Measurements from ENCODE around the gene GOLGA7B. TPM values are rescaled to one million over a fixed set of nuclear protein-coding genes. Genes with fewer than 3 reads are reported as not detected.

GOLGA7B gene
- total and polyA plus RNA-seq, 2 donors (not counting 1 experiment from before 2014, with no cell fraction given) = 0.01 TPM; not detected in 1

- Mint-ChIP-seq H3K4me1 (no peaks in the 10 kb centered on the region), H3K27me3 (peaks cover 30% of the 10 kb centered on the region), H3K27ac (no peak overlapping the region), H3K9me3 (ENCODE audit: insufficient read depth) (no peaks in the 10 kb centered on the region), H3K4me3 (no peak overlapping the region)
- DNase-seq = no peak
- no peak overlapping the region for H2AFZ ChIP-seq (ENCODE audit: insufficient read depth, low read depth, low read length, poor library complexity, severe bottlenecking)
- H3K36me3 ChIP-seq (replicated peaks in 1 of 2; ENCODE audit: control extremely low read depth in 1 of 2, control insufficient read depth in 1 of 2, extremely low read depth in 1 of 2, insufficient read depth in 2 of 2, low read length in 1 of 2) = no peaks in the 10 kb centered on the region
- H3K9me3 ChIP-seq (ENCODE audit: control extremely low read depth in 1 of 3, control insufficient read depth in 2 of 3, insufficient read depth in 1 of 3, low read length in 2 of 3) = no peaks in the 10 kb centered on the region
- ATAC-seq (ENCODE audit: low read depth) = no peak
- CTCF ChIA-PET = interaction anchor here (0.5 kb wide), 1 partner anchor 25 kb away, joined by 6 read pairs; no protein-coding TSS in a partner anchor
- no peak overlapping the region for H3K27ac ChIP-seq (ENCODE audit: low read length in 2 of 2)
- no peak overlapping the region for H3K4me2 ChIP-seq (replicated peaks; ENCODE audit: low read depth, low read length, poor library complexity, severe bottlenecking)
- H3K79me2 ChIP-seq (ENCODE audit: control insufficient read depth, insufficient read depth, low read length) = no peaks in the 10 kb centered on the region
- no peaks in the 10 kb centered on the region for H4K20me1 ChIP-seq (ENCODE audit: control insufficient read depth, insufficient read depth, low read length, poor library complexity, severe bottlenecking)
- H3K4me1 ChIP-seq (ENCODE audit: control insufficient read depth in 2 of 2, insufficient read depth in 2 of 2, low read length in 2 of 2) = no peaks in the 10 kb centered on the region
- H3K4me3 ChIP-seq (ENCODE audit: control extremely low read depth in 1 of 5, extremely low read depth in 1 of 5, insufficient read depth in 1 of 5, low read depth in 2 of 5, low read length in 4 of 5) = no peak overlapping the region
- intact Hi-C loops (cut with micrococcal nuclease) = no loop called here
- peaks cover 0 to 4% (median 0%) of the 10 kb centered on the region in 4 experiments for H3K27me3 ChIP-seq (replicated peaks in 1 of 4; ENCODE audit: control extremely low read depth in 1 of 4, control insufficient read depth in 3 of 4, insufficient read depth in 4 of 4, low read length in 3 of 4)
- WGBS (ENCODE audit: insufficient coverage) = 41% methylated on average over 2 of the region's 3 CpGs
- TF ChIP-seq CTCF (IDR thresholded peaks at IDR 0.05) = no peak
- no peak for TF ChIP-seq EZH2 (IDR thresholded peaks at IDR 0.05; ENCODE audit: borderline replicate concordance, insufficient read depth, low read depth, low read length, poor library complexity, severe bottlenecking)
- POLR2A ChIA-PET = no interaction called here
- H3K9ac ChIP-seq (ENCODE audit: low read length) = no peak overlapping the region
These were observed 19.6 kb upstream of the GOLGA7B start for GRCh38 chr10:97830064-97830463.

DNA sequence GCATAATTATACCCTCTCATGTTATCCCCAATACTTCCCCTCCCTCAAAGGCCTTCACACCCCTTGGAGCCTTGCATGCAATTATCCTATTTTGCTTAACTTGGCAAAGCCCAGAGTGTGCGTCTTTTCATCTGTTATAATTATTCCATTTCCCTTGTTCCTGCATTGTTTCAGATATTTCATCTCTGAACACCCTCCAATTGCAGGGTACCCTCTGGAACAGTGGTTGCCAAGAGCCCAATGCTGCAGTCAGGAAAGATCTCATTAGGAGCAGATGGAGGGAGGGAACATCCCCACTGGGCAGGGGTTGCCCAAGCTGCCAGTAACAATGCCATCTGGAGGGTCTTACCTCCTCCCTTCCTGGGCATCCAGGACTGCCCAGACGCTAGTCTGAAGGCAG lies 18.4 kb upstream of the GOLGA7B start:
- 75% methylated on average over 2 of the region's 2 CpGs for WGBS (ENCODE audit: insufficient coverage)
- no peak for ATAC-seq (ENCODE audit: low read depth)
- ChIA-PET CTCF (interaction anchor here (1.7 kb wide), 1 partner anchor 9 kb away, joined by 3 read pairs; no protein-coding TSS in a partner anchor), POLR2A (no interaction called here)
- Histone ChIP-seq H3K9ac (ENCODE audit: low read length) (no peak overlapping the region), H3K27ac (ENCODE audit: low read length in 2 of 2) (no peak overlapping the region), H3K9me3 (ENCODE audit: control extremely low read depth in 1 of 3, control insufficient read depth in 2 of 3, insufficient read depth in 1 of 3, low read length in 2 of 3) (no peaks in the 10 kb centered on the region), H3K4me2 (replicated peaks; ENCODE audit: low read depth, low read length, poor library complexity, severe bottlenecking) (no peak overlapping the region), H3K4me1 (ENCODE audit: control insufficient read depth in 2 of 2, insufficient read depth in 2 of 2, low read length in 2 of 2) (no peaks in the 10 kb centered on the region), H3K27me3 (replicated peaks in 1 of 4; ENCODE audit: control extremely low read depth in 1 of 4, control insufficient read depth in 3 of 4, insufficient read depth in 4 of 4, low read length in 3 of 4) (peaks cover 0 to 4% (median 0%) of the 10 kb centered on the region in 4 experiments), H3K36me3 (replicated peaks in 1 of 2; ENCODE audit: control extremely low read depth in 1 of 2, control insufficient read depth in 1 of 2, extremely low read depth in 1 of 2, insufficient read depth in 2 of 2, low read length in 1 of 2) (no peaks in the 10 kb centered on the region), H4K20me1 (ENCODE audit: control insufficient read depth, insufficient read depth, low read length, poor library complexity, severe bottlenecking) (no peaks in the 10 kb centered on the region), H2AFZ (ENCODE audit: insufficient read depth, low read depth, low read length, poor library complexity, severe bottlenecking) (no peak overlapping the region), H3K79me2 (ENCODE audit: control insufficient read depth, insufficient read depth, low read length) (no peaks in the 10 kb centered on the region), H3K4me3 (ENCODE audit: control extremely low read depth in 1 of 5, extremely low read depth in 1 of 5, insufficient read depth in 1 of 5, low read depth in 2 of 5, low read length in 4 of 5) (no peak overlapping the region)
- Mint-ChIP-seq H3K4me1 (no peaks in the 10 kb centered on the region), H3K27me3 (peaks cover 32% of the 10 kb centered on the region), H3K27ac (no peak overlapping the region), H3K4me3 (no peak overlapping the region), H3K9me3 (ENCODE audit: insufficient read depth) (no peaks in the 10 kb centered on the region)
- DNase-seq = no peak
- TF ChIP-seq CTCF (IDR thresholded peaks at IDR 0.05) = no peak
- no peak for TF ChIP-seq EZH2 (IDR thresholded peaks at IDR 0.05; ENCODE audit: borderline replicate concordance, insufficient read depth, low read depth, low read length, poor library complexity, severe bottlenecking)
- intact Hi-C loops (cut with micrococcal nuclease) = no loop called here

All from B cell (primary cell).